Measurements from ENCODE around the gene IQCN.

The IQCN gene, protein sequence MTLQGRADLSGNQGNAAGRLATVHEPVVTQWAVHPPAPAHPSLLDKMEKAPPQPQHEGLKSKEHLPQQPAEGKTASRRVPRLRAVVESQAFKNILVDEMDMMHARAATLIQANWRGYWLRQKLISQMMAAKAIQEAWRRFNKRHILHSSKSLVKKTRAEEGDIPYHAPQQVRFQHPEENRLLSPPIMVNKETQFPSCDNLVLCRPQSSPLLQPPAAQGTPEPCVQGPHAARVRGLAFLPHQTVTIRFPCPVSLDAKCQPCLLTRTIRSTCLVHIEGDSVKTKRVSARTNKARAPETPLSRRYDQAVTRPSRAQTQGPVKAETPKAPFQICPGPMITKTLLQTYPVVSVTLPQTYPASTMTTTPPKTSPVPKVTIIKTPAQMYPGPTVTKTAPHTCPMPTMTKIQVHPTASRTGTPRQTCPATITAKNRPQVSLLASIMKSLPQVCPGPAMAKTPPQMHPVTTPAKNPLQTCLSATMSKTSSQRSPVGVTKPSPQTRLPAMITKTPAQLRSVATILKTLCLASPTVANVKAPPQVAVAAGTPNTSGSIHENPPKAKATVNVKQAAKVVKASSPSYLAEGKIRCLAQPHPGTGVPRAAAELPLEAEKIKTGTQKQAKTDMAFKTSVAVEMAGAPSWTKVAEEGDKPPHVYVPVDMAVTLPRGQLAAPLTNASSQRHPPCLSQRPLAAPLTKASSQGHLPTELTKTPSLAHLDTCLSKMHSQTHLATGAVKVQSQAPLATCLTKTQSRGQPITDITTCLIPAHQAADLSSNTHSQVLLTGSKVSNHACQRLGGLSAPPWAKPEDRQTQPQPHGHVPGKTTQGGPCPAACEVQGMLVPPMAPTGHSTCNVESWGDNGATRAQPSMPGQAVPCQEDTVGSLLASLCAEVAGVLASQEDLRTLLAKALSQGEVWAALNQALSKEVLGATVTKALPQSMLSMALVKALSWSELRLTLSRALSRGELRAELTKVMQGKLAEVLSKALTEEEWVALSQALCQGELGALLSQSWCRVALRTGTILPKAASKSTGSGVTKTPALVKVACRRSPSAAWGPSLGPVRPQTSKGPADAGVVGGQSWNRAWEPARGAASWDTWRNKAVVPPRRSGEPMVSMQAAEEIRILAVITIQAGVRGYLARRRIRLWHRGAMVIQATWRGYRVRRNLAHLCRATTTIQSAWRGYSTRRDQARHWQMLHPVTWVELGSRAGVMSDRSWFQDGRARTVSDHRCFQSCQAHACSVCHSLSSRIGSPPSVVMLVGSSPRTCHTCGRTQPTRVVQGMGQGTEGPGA (N-terminal part only)

GRCh38 chr19:18274219-18274780 lies at the start of gene IQCN:
Gene IQCN (minus strand): TSS chr19:18274452. CDS start chr19:18269478, 4,974 bp downstream.
- no peak for DNase-seq (ENCODE audit: low spot score)

GRCh38 chr19:18322759-18323460 lies 48.7 kb upstream of the IQCN start, which contains the start of gene LSM4:
Gene LSM4 (minus strand): TSS chr19:18323076. CDS start chr19:18323020, 56 bp downstream.
- DNase-seq (ENCODE audit: low spot score) = peak; percentile 97

GRCh38 chr19:18322318-18322758 lies 48.1 kb upstream of the IQCN start:
- DNase-seq (ENCODE audit: low spot score) = no peak

DNA sequence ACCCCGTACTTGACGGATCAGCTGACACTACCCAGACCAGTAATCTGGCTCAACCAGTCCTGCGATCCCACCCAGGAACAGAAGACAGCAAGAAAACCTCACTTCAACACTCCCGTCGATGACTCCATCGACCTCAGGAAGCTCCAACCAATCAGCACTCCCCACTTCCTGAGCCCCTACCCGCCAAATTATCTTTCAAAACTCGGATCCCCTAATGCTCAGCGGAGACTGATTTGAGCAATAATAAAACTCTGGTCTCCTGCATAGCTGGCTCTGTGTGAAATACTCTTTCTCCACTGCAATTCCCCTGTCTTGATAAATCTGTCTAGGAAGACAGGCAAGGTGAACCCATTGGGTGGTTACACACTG lies 47.5 kb upstream of the IQCN start:
- DNase-seq (ENCODE audit: low spot score) = no peak

GRCh38 chr19:18320865-18321733 lies 46.8 kb upstream of the IQCN start:
- DNase-seq (ENCODE audit: low spot score) = no peak

DNA sequence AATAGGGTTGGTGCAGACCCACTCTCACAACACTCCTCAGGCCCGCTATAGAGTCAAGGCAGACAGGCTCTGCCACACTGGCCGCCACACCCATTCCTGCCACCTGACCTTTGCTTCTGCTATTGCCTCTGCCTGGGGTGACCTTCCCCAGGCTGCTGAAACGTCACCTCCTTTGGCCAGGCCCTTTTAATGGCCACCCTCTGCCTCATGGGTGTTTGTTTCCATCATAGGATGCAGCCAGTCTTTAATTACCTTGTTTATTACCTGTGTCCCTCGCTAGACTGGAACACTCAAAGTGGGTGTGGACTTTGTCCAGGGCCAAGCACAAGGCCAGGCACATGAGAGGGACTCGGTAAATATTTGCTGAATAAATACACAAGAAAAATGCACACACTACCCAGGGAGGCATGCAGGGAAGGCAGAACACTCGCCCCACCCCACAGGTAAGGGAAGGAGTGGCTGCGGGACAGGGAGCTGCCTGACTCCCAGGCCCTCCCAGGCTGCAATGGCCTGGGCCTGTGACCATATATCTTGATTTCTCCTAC lies 45.4 kb upstream of the IQCN start:
- DNase-seq (ENCODE audit: low spot score) = no peak

GRCh38 chr19:18317961-18318800 lies 43.9 kb upstream of the IQCN start:
- peak; percentile 40 for DNase-seq (ENCODE audit: low spot score)

GRCh38 chr19:18313398-18313797 lies 39.1 kb upstream of the IQCN start:
- no peak for DNase-seq (ENCODE audit: low spot score)

GRCh38 chr19:18312092-18312534 lies 37.9 kb upstream of the IQCN start:
- DNase-seq (ENCODE audit: low spot score) = no peak

DNA sequence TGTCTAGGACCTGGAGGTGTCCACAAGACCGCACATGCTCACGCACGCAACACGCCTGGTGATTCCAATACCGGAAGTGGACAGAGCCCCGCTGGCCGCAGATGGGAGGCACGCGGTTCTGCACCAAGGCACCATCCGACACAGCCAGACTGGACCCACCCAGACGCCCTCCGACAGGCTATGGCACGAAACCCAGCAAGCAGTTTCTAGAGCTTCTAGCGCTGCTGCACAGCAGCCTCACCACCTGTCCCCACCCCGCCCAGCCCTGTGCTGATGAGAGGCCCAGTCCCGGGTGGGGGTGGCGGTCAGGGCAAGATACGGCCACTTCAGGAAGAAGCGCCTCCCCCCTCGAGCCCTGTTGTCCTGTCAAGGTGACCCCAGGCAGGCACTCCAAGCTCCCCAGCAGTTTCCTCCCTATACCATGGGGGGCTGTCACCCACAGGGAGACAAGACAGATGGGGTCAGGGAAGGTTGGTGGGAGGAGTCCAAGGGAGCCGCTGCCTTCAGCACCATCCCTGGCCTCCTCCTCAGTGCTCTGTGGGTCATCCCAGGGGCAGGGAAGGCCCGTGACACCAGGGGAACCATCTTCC lies 37.3 kb upstream of the IQCN start:
- no peak for DNase-seq (ENCODE audit: low spot score)

DNA sequence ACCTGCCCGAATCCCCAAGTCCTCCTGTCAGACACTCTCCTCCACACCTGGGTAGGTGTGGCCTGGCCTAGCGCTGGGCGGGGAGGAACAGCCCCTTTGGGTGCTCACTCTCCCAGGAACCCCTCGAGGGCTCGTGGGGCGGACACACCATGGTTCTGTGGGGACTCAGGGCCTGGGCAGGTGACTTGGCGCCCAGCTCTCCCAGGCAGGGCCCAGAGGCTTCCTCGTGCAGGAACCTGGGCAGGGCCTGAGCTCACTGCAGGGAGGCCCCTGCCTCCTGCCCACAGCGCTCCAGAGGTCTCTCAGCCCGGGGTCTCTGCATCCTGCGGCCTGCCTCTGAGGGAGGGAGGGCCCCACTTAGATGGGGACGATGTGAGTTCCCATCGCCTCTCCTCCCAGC lies 36.7 kb upstream of the IQCN start:
- no peak for DNase-seq (ENCODE audit: low spot score)

GRCh38 chr19:18310118-18310909 lies 36.1 kb upstream of the IQCN start:
- DNase-seq (ENCODE audit: low spot score) = no peak

DNA sequence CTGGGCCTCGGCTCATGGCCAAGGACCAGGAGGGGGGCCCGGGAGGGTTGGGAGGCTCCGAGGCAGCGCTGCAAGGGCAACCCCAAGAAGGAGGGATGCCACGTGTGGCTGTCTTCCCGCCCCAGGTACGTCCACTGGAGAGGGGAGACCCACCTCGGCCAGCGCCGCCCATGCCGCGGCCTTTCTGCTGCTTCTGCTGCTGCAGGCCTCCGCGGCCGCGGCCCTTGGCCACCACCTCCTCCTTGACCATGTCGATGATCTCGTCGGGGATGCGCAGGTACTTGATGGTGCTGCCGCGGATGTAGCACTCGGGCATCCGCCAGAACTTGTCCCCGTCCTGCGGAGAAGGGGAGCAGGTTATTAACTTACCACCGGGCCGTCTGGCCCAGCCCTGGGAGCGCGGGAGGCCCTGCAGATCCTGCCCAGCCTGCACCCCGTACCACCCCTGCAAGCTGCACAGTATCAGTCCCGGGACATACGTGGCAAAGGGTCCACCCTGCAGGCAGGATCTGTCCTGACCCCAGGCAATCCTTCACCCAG lies 35.3 kb upstream of the IQCN start:
- DNase-seq (ENCODE audit: low spot score) = no peak

DNA sequence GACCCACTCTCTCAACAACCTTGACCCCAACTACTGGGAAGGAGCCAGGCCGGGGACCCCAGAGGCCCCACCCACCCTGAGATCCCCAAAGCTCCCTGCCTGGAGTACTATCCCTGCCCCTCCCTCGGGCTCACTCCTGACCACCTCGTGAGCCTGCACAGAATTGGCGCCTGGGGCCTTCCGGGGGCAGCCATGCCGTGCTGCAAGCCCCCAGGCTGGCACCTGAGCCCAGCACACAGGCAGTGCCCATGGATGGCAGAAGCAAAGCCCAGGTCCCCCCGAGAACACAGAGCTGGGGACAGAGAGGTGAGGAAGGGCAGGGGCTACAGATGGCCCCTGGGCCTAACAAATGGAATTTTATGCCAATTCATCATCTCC lies 34.7 kb upstream of the IQCN start:
- DNase-seq (ENCODE audit: low spot score) = no peak

GRCh38 chr19:18308051-18308947 lies 34.0 kb upstream of the IQCN start:
- no peak for DNase-seq (ENCODE audit: low spot score)

DNA sequence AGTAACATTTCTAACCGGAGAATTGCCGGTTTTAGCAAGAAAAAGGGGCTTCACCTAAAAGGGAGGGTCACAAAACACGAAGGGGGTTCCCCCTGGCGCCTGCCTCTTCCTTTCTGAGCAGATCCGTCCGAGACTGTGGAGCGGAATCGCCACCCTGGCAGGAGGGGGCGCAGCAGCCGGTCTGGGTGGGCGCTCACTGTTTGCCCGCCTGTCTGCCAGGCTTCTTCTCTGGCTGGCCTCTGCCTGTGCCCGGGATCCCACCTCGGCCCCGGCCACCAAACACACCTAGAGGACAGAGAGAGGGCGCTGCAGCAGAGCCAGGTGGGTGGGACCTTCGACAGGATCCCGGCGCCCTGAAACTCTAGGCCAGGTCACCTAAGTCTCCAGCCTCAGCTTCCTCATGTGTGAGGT lies 33.0 kb upstream of the IQCN start:
- DNase-seq (ENCODE audit: low spot score) = no peak

All from Ammon's horn (tissue), 1 donor.